Parathyroid adenoma (tissue), 2 donors: ENCODE data around the gene C2CD3.

ENCODE experiments used
- H2AFZ ChIP-seq: fragments of 300-600 bp; sonication (generic); one replicate; pipeline ENCODE4 v1.7.0; 2017; ENCODE audit warnings: antibody characterized with exemption, mild to moderate bottlenecking
- H3K27ac ChIP-seq: fragments of 300-600 bp; sonication (generic); one replicate; pipeline ENCODE4 v1.7.0; 2017
- H3K27me3 ChIP-seq: fragments of 300-600 bp; sonication (generic); one replicate; pipeline ENCODE4 v1.7.0; 2017; ENCODE audit warnings: low read length; ENCODE audit not compliant: control insufficient read depth, insufficient read depth
- H3K36me3 ChIP-seq: fragments of 300-600 bp; sonication (generic); one replicate; pipeline ENCODE4 v1.7.0; 2017; ENCODE audit warnings: low read length; ENCODE audit not compliant: control insufficient read depth, insufficient read depth
- H3K4me1 ChIP-seq: fragments of 300-600 bp; sonication (generic); one replicate; pipeline ENCODE4 v1.7.0; 2017; ENCODE audit warnings: control low read depth
- H3K4me2 ChIP-seq: fragments of 300-600 bp; sonication (generic); one replicate; pipeline ENCODE4 v1.7.0; 2017; ENCODE audit warnings: low read length
- H3K4me3 ChIP-seq: fragments of 300-600 bp; sonication (generic); one replicate; pipeline ENCODE4 v1.7.0; 2017; ENCODE audit warnings: low read depth, low read length
- H3K79me2 ChIP-seq: fragments of 300-600 bp; sonication (generic); one replicate; pipeline ENCODE4 v1.7.0; 2017; ENCODE audit warnings: control low read depth
- H3K9ac ChIP-seq: fragments of 300-600 bp; sonication (generic); one replicate; pipeline ENCODE4 v1.7.0; 2017; ENCODE audit warnings: mild to moderate bottlenecking
- H3K9me3 ChIP-seq: fragments of 300-600 bp; sonication (generic); one replicate; pipeline ENCODE4 v1.7.0; 2017; ENCODE audit warnings: low read length; ENCODE audit not compliant: control insufficient read depth
- TF ChIP-seq, protein P1 (sequence below): fragments of 300-600 bp; sonication (generic); IDR thresholded peaks from one replicate; pipeline ENCODE4 v1.7.0; 2017; ENCODE audit warnings: antibody characterized with exemption, mild to moderate bottlenecking
- donor health status: primary hyperparathyroidism.

C2CD3 gene

DNA sequence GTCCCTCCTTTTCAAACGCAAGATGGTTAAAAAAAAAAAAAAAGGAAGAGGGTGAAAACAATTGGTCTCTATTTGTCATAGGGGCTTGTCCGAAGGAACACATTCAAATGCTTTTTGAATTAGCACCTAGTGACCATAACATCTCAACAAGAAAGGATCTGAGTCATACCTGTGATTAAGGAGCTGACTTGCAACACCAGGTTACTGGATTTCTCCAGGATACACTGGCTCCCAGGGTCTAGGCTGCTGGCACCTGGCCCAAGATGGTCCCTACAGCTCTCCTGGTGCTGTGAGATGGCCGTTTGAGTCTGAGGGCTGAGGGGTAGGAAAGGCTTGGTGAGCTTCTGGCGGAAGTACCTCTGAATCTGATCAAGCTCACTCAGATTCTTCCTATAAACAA lies 133.5 kb downstream of the C2CD3 start:
- Histone ChIP-seq H3K27ac (no peak overlapping the region), H3K27me3 (no peaks in the 10 kb centered on the region), H2AFZ (no peak overlapping the region), H3K4me3 (no peak overlapping the region), H3K36me3 (no peaks in the 10 kb centered on the region), H3K9ac (no peak overlapping the region), H3K79me2 (no peaks in the 10 kb centered on the region), H3K4me2 (no peak overlapping the region), H3K4me1 (no peaks in the 10 kb centered on the region), H3K9me3 (no peaks in the 10 kb centered on the region)
- TF ChIP-seq, protein P1, sequence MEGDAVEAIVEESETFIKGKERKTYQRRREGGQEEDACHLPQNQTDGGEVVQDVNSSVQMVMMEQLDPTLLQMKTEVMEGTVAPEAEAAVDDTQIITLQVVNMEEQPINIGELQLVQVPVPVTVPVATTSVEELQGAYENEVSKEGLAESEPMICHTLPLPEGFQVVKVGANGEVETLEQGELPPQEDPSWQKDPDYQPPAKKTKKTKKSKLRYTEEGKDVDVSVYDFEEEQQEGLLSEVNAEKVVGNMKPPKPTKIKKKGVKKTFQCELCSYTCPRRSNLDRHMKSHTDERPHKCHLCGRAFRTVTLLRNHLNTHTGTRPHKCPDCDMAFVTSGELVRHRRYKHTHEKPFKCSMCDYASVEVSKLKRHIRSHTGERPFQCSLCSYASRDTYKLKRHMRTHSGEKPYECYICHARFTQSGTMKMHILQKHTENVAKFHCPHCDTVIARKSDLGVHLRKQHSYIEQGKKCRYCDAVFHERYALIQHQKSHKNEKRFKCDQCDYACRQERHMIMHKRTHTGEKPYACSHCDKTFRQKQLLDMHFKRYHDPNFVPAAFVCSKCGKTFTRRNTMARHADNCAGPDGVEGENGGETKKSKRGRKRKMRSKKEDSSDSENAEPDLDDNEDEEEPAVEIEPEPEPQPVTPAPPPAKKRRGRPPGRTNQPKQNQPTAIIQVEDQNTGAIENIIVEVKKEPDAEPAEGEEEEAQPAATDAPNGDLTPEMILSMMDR = no peak

DNA sequence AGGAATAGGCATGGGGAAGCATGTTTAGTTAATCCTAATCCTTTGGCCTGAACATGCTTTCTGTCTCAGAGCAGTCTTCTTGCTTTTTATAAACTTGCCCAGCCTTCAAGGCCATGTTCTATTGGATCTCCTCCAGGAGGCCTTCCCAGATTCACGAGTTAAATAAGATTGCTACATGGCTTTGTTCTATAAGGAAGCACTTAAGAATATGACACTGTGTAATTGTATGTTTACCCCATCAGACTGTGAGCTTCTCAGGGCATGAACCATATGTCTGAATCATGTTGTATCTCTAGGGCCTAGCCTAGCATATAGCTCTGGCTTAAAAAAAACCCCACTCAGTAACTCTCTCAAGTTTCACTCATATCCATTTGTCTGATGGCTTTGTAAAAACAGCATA lies 135.5 kb downstream of the C2CD3 start:
- H3K27ac ChIP-seq = no peak overlapping the region
- H2AFZ ChIP-seq = no peak overlapping the region
- TF ChIP-seq, protein P1 = no peak
- H3K4me3 ChIP-seq = no peak overlapping the region
- no peaks in the 10 kb centered on the region for H3K79me2 ChIP-seq
- H3K9me3 ChIP-seq = no peaks in the 10 kb centered on the region
- no peaks in the 10 kb centered on the region for H3K27me3 ChIP-seq
- H3K36me3 ChIP-seq = no peaks in the 10 kb centered on the region
- no peak overlapping the region for H3K4me2 ChIP-seq
- H3K4me1 ChIP-seq = no peaks in the 10 kb centered on the region
- no peak overlapping the region for H3K9ac ChIP-seq

DNA sequence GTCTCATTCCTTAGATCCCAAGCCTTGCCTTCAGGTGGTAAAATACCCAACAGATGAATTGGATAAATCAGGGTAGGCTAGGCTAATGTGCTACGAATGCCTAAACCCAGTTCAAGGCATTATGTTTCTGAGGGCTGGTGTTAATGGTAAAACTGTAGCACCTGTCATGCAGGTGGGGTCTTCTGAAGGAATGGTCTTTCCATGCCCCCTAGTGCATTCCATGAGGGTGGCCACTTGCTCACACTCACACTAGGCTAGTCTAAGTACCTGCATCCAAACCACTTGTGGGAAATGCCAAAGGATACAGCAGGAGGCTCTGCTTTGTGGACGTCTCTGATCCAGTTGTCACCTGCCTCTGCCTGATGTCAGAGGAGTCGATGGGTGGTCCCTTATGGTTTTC lies 137.8 kb downstream of the C2CD3 start:
- no peak overlapping the region for H3K4me2 ChIP-seq
- H2AFZ ChIP-seq = no peak overlapping the region
- no peak overlapping the region for H3K9ac ChIP-seq
- H3K4me3 ChIP-seq = no peak overlapping the region
- no peaks in the 10 kb centered on the region for H3K79me2 ChIP-seq
- H3K27me3 ChIP-seq = no peaks in the 10 kb centered on the region
- H3K36me3 ChIP-seq = no peaks in the 10 kb centered on the region
- H3K4me1 ChIP-seq = no peaks in the 10 kb centered on the region
- H3K9me3 ChIP-seq = no peaks in the 10 kb centered on the region
- TF ChIP-seq, protein P1 = no peak
- H3K27ac ChIP-seq = no peak overlapping the region

DNA sequence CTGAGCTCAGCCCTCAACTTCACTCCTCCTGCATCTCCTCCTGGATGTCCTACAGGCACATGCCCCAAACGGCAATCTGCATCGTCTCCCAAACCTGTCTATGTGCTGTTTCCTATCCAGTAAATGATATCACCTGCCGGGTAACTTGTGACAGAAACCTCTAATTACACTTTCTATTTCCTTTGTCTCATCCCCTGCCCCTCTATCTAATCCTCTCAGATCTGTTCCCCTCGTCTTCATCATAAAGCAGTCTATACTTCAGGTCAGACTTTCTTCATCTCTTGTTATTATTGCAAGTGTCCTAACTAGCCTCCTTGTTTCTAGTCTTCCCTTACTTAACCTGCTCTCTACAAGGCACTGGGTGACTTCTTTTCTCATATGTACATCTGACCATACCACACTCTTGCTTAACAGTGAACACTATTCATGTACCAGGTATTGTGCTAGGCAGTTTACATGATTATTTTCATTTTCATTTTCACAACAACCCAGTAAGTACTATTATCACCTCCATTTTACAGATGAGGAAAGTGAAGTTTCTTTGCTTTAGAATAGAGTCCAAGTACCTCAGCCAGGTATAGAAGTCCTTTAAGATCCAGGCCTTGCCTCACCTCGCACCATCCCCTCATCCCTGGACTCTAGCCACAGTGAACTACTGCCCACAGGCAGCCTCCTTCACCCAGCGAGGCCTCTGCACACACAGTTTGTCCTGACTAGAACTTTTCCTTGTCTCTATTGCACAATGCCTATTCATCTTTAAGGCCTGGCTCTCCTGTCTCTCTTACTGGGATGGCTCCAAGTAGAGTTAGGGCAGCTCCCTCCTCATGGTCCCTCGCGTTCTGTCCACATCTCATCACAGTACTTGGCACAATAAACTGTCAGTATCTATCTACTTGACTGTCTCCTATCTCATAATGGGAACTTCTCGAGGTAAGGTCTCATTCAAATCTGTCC lies 139.8 kb downstream of the C2CD3 start:
- H3K4me1 ChIP-seq = no peaks in the 10 kb centered on the region
- H3K4me3 ChIP-seq = no peak overlapping the region
- H3K27me3 ChIP-seq = no peaks in the 10 kb centered on the region
- H3K4me2 ChIP-seq = no peak overlapping the region
- no peaks in the 10 kb centered on the region for H3K36me3 ChIP-seq
- no peaks in the 10 kb centered on the region for H3K79me2 ChIP-seq
- no peak overlapping the region for H3K27ac ChIP-seq
- no peaks in the 10 kb centered on the region for H3K9me3 ChIP-seq
- TF ChIP-seq, protein P1 = no peak
- no peak overlapping the region for H2AFZ ChIP-seq
- no peak overlapping the region for H3K9ac ChIP-seq
